HG02571 (cell line): ENCODE data around the gene PYROXD2.
"Not testable (repeated sequence)": the region's sequence is repeated elsewhere in the genome, so short reads cannot be mapped to it uniquely, and the experiment has no call there.

Experiments used
- ATAC-seq: cut with Tn5 transposase; IDR thresholded peaks from one replicate; pipeline ENCODE4 v1.9.1; 2021; ENCODE audit warnings: mild to moderate bottlenecking, moderate library complexity; ENCODE audit not compliant: unreplicated experiment

PYROXD2 gene

GRCh38 chr10:98370831-98371820 lies 43.9 kb downstream of the PYROXD2 start:
- ATAC-seq, result no peak

- no peak for ATAC-seq
Measured at GRCh38 chr10:98369801-98370200, 45.2 kb downstream of the PYROXD2 start.

- no peak for ATAC-seq
Measured at GRCh38 chr10:98368644-98369043, 46.3 kb downstream of the PYROXD2 start.

GRCh38 chr10:98367604-98368451 lies 47.2 kb downstream of the PYROXD2 start:
- ATAC-seq, result no peak

GRCh38 chr10:98366062-98366530 lies 48.9 kb downstream of the PYROXD2 start:
- ATAC-seq, result no peak

- ATAC-seq, result no peak
Measured at GRCh38 chr10:98365406-98366061, 49.4 kb downstream of the PYROXD2 start.

- ATAC-seq, result no peak
Measured at GRCh38 chr10:98364432-98365102, 50.4 kb downstream of the PYROXD2 start.

GRCh38 chr10:98363220-98363619 lies 51.8 kb downstream of the PYROXD2 start:
- no peak for ATAC-seq

GRCh38 chr10:98361131-98362025 lies 53.6 kb downstream of the PYROXD2 start:
- peak; percentile 94 for ATAC-seq

GRCh38 chr10:98357194-98357822 lies 57.7 kb downstream of the PYROXD2 start:
- no peak for ATAC-seq

- ATAC-seq, result no peak
Measured at GRCh38 chr10:98354491-98354890, 60.5 kb downstream of the PYROXD2 start.

- no peak for ATAC-seq
Measured at GRCh38 chr10:98353170-98353569, 61.8 kb downstream of the PYROXD2 start.

- no peak for ATAC-seq
Measured at GRCh38 chr10:98351831-98352402, 63.1 kb downstream of the PYROXD2 start.

- ATAC-seq, result no peak
Measured at GRCh38 chr10:98349508-98349922, 65.5 kb downstream of the PYROXD2 start.

- no peak for ATAC-seq
Measured at GRCh38 chr10:98346847-98347246, 68.1 kb downstream of the PYROXD2 start.

GRCh38 chr10:98344589-98345038 lies 70.4 kb downstream of the PYROXD2 start:
- no peak for ATAC-seq

- ATAC-seq, result not testable (repeated sequence)
Measured at GRCh38 chr10:98341701-98342100, 73.3 kb downstream of the PYROXD2 start.

- ATAC-seq, result no peak
Measured at GRCh38 chr10:98340940-98341310, 74.1 kb downstream of the PYROXD2 start.
